HG02970 (cell line): ENCODE results near the gene TERB1.

Experiments used
- ATAC-seq: cut with Tn5 transposase; IDR thresholded peaks from one replicate; pipeline ENCODE4 v1.9.1; 2021; ENCODE audit warnings: mild to moderate bottlenecking, moderate library complexity, moderate number of reproducible peaks; ENCODE audit not compliant: unreplicated experiment, low FRiP score

The TERB1 gene

GRCh38 chr16:66751303-66751991 is 49.9 kb downstream of the TERB1 start, which contains the start of gene DYNC1LI2:
Gene DYNC1LI2, minus strand, starts transcription at chr16:66751609. Its CDS starts 18 bp downstream, at chr16:66751591.
- ATAC-seq: peak; percentile 79

GRCh38 chr16:66751053-66751302 is 50.4 kb downstream of the TERB1 start:
- peak; percentile 13 for ATAC-seq

GRCh38 chr16:66750279-66751052 is 50.9 kb downstream of the TERB1 start:
- ATAC-seq: peak; percentile 6

- ATAC-seq: no peak
These were observed 54.7 kb downstream of the TERB1 start for GRCh38 chr16:66746682-66747081.

- no peak for ATAC-seq
These were observed 55.3 kb downstream of the TERB1 start for GRCh38 chr16:66746048-66746447.

- no peak for ATAC-seq
These were observed 59.2 kb downstream of the TERB1 start for GRCh38 chr16:66741950-66742808.

GRCh38 chr16:66741169-66741900 is 60.0 kb downstream of the TERB1 start:
- ATAC-seq: no peak

- ATAC-seq: no peak
These were observed 60.9 kb downstream of the TERB1 start for GRCh38 chr16:66740533-66740932.

- ATAC-seq: no peak
These were observed 61.4 kb downstream of the TERB1 start for GRCh38 chr16:66740010-66740409.

- ATAC-seq: no peak
These were observed 65.5 kb downstream of the TERB1 start for GRCh38 chr16:66735891-66736290.

- ATAC-seq: no peak
These were observed 70.3 kb downstream of the TERB1 start for GRCh38 chr16:66731101-66731500.

- no peak for ATAC-seq
These were observed 72.6 kb downstream of the TERB1 start for GRCh38 chr16:66728804-66729203.

- ATAC-seq: no peak
These were observed 73.1 kb downstream of the TERB1 start for GRCh38 chr16:66728117-66728787.

- ATAC-seq: no peak
These were observed 80.6 kb downstream of the TERB1 start for GRCh38 chr16:66720766-66721165.

GRCh38 chr16:66719246-66719645 is 82.1 kb downstream of the TERB1 start:
- ATAC-seq: no peak

GRCh38 chr16:66717776-66718175 is 83.6 kb downstream of the TERB1 start:
- no peak for ATAC-seq

GRCh38 chr16:66717112-66717675 is 84.2 kb downstream of the TERB1 start:
- ATAC-seq: no peak

- no peak for ATAC-seq
These were observed 86.6 kb downstream of the TERB1 start for GRCh38 chr16:66714654-66715307.

GRCh38 chr16:66714062-66714461 is 87.3 kb downstream of the TERB1 start:
- ATAC-seq: no peak
